HG02870 (cell line): ENCODE measurements around the gene MRAS.

Experiments used
- ATAC-seq: cut with Tn5 transposase; IDR thresholded peaks from one replicate; pipeline ENCODE4 v1.9.1; 2021; ENCODE audit warnings: mild to moderate bottlenecking, moderate library complexity; ENCODE audit not compliant: unreplicated experiment

Gene MRAS

DNA sequence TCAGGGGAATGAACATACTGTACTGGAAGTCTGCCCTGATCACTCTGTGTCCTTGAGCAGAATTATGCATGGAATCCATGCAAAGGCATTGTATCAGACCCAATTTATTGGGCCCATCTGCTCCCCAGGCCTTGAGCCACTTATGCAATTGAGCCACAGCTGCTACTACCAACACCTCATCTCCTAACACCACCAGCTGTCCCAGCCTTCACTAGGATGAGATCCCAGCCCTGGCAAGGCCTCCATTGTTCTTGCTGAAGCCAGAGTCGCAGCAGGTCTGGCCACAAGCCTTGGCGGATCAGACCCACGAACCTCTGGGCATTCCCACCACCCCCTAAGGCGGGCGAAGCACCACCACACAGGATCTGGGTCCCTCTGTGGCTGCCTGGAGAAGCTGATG, 9.6 kb upstream of the MRAS start:
- ATAC-seq = no peak

DNA sequence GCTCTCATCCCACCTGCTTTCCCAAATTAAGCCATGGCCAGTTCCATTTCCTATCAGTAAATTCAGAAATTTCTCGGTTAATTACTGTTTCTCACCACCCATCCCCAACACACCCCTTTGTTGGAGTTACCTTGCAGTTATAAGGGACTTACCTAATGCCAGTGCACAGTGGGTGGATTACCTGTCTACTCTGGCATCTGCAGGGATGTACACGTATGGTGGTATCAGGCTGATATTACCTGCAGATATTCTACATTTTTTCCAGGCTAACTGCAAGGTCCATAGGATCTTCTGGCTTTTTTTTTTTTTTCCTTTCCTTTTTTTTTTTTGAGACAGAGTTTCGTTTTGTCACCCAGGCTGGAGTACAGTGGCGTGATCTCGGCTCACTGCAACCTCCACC, 7.9 kb upstream of the MRAS start:
- no peak for ATAC-seq

DNA sequence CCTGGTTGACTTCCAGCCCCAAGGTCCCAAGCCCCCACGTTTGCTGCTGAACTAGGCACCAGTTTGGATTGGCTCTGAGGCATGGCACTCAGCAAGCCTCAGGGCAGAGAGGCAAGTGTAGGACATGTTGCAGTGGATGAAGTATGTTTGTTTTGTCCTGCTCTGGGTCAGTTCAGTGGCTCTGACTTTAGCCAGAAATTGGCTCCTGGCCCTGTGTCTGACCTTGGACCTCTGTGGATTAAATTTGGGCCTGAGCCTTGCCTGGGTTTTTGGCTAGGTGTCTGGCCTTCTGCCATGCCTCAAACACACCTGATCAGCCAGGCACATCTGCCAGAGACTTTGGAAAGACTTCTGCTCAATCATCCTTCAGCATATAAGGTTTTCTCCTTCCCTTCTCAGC, 3.6 kb upstream of the MRAS start:
- ATAC-seq = no peak

DNA sequence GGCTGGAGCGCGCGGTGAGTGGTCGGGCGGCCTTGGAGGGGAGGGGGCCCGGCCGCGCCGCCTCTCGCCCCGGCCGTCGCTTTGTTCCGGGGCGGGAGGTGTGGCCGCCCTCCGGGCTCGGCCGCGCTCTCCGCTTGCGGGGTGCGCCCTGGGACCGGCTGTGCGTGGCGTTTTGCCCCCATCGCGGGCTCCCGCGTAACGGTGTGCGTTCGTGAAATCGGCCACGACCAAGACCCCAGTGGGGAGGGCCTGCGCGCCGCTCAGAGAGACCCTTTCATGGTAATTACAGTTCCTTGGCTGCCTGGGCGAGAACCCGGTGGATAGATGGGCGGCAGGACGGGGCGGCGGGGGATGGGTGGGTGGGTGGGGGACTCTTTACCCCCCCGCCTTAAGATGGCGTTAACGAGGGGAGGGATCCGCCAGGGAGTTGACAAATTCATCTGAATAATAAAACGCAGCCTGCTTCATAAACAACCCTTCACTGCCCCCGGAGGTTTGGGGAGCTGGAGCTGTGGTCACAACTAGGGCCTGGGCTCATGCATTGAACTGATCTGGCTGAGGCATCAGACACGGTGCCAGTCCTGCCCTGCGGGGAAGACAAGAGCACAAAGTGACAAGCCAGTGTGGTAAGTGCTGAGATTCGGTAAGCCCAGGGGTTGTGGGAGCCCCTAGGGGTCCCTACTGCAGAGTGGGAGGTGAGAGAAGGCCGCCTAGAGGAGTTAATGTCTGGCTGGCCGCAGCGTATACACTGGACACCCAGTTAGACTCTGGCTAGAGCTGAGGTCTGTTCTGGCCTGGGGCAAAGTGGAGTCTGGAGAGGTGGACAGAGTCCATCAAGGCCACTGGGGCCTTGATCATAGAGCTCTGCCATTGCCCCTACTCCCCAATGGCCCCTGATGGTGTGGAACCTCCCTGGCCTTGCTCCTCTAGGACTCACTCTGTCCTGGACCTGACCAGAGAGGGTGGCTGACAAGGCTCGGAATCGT, 668 bp downstream of the MRAS start:
- ATAC-seq = no peak

DNA sequence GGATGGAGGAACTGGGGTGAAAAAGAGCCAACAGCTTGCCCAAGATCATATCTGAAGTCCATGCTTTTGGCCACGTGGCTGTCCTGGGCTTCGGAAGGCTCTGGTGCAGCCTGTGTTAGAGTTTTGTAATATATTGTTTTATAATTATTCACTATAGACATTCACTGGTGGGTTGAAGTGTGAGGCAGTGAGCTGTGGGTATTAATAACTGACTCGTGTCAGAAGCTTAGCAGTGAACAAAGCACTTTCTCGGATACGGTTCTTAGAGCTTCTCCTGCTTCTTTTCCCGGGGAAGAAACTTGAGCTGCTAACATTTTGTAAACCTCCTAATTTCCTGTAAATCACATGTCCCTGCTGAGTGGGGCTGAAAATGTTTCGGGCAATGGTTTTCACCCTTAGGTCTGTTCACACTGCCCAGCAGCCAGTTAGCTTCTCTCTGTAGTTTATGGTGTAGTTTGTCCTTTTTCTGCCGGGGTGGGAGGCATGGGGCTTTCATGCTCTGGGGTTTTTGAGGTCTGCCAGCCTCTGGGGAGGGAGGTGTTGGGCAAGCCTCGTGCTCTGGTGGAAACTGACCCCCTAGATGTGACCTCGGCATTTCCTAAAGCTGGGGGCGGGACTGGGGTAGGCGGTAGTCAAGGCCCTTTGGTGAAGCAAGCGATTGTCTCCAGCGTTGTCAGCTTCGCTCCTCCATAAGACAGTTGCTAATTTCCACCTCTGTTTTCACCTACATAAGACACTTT, 1.7 kb downstream of the MRAS start:
- ATAC-seq = no peak

DNA sequence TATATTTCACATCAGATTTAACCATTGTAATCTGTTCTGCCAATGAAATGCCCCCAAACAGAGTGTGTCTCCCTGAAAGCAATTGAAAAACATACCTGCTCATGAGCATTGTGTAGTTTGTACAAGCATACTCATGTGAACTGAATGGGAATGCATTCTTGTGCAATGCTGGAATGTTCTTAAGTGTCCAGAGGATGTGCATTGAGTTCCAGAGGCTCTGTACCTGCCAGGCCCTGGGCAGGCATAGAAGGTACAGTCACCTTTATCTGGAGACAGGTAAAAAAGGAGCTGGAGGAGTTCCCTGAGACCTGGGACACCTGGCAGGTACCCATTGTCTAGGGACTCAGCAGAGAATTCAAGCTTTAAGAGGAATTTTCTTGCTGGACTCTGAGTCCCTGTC, 2.8 kb downstream of the MRAS start:
- ATAC-seq = no peak

DNA sequence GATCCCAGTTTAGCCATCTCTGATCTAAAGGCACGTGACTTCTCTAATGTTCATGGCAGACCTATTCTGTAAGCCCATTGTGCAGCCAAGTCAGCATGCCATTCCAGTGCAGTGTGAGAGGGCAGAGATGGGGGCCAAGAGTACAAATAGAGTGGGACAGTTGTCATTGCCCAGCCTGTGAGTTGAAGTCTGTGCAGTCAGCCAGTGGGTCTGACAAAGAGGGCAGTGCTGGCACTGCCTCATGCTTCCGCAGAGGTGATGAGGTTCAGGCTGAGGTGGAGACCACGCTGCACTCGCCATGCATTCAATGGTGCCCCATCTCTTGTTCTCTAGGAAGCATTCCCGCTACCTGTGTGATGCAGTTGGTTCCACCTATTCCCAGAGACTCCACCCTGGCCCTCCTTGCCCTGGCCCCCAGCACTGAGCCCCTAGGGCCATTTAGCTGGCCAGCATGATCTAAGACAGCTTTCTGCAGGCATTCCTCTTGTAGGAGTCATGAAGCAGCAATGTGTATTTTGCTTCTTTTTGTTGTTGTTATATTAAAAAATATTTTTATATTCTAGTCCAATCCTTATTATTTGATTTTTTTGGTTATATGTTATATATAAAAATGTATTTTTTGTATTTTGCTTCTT, 3.7 kb downstream of the MRAS start:
- no peak for ATAC-seq

DNA sequence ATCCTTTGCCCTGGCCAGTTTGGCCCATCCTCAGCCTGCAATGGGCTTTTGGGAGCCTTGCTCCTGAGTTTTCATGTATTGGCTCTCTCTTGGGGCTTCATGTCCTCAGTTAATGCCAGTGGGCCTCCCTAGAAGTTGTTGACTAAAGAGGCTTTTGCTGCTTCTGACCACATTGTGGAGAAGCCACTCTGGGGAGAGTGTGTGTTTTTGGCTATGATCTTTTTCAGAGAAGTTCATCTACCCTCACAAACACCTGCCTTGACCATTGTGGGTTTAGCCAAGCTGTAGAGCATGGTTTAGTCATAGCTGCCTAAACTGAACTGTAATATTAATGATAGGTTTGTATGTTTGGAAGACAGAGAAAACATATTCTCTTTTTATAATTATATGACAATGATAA, 6.0 kb downstream of the MRAS start:
- ATAC-seq = no peak

DNA sequence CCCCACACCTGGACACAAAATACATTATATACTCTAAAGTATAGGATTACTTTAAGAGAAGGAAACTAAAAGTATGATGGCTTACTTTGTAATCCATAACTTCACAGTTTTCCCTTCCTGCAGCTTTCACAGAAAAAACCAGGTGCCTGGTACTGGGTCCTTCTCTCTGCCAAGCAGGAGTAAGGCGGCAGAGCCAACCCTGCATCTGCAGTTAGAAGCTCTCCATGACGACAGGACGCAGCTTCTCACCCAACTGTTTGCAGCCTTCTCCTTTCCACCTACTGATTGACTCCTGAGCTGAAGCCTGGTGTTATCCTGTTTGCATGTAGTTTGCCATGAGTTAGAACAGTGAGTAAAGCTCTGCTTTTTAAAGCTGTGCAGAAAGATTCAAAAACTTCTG, 6.7 kb downstream of the MRAS start:
- no peak for ATAC-seq

DNA sequence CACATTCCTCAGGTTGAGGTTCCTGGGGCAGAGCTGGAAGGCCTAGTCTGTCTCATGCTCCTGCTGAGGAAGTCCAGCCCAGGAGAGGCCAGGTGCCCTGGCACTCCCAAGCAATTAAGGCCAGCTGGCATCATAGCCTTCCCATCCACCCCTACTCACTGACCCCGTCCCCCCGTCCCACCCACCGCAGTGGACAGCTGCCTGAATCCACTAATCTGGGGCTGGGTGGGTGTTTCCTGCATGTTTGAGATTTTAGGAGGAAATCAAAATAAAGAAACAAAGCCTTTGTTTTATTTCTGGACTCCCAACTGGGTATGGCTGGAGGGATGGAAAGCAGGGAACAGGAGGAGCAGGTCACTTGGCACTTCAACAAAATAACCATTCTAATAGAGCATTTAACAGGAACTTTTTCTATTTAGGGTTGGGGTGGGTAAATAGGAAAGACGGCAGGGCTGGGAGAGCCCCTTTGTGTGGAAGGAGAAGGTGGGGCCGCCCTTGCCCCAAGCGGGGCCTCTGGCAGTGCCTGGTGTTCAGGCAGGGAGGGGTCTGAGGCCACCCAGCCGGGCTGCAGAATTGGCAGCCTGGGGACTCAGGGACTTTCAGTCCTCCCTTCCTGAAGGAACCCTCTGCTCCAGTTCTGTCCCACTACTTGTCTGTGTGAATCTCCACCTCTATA, 8.5 kb downstream of the MRAS start:
- ATAC-seq = no peak

DNA sequence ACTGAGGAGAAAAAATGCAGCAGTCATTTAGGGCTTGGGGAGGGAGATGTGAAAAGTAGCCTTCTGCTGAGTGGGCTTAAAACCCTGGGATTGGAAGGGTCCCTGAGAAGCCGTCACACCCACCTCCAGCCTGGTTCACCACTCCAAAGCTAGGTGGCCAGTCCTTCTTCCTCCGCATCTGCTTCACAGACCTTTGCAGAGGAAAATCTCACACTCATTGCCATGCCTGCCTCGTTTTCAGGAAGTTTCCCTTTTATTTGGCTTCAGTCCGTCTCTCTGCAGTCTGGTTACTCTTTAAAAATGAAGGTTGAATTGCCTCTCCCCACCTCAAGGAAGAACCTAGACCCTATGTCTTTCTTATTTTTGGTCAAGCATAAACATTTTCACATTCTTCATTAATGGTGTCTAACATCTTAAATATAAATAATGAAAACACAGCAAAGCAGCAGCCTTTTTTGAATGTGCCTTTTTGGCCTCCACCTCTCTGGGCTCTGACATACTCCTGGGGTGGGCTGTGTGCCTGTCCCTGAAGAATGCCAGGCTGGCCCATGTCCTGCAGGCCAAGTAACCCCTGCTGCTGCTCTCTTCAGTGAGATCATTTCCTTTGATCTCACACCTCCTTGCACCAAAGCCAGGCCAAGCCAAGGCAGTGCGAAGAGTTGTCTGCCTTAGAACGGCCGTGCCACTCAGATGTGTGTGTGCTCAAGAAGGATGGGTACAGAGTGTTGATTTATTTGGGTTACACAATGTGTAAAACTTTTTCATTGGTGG, 11.0 kb downstream of the MRAS start:
- ATAC-seq = no peak

DNA sequence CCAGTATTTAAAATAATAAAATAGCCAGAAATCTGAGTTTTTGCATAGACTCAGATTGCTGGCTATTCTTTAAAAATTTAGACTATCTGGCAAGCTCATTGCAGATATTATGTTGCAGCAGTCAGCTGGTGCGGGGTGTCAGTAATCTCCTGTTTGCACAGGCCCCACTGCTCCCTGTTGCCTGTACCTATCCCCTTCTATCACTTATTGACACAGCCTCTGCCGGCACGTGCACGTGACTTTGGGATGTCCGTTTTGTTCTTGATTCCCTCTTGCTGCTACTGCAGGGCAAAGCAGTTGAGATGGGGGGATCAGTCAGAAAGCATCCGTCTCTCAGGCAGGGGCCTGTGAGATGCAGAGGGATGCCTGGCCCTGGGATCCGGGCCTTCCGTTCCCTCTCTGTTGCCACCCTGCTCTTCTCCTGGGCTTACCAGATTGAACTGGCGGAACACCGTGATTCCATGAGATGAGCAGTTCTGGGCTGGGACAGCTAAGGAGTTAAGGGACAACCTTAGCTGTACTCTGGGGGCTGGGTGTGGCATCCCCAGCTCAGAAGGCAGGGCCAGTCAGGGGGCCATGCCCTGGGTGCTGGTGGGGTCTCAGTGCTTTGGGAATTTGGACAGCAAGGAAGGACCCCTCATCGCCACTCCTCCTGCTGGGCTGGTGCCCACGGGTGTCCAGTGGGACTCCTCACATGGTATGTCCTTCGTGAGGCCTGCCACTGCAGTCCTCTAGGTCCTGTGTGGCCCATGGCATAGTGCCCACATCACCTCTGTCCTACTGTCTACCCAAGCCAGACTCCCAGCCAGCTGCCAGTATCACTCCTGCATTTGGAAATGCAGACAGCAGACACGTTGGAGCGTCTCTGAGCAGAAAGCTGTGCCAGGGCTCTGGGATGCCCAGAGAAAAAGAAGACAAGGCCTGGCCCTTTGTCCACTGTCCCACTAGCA, 11.8 kb downstream of the MRAS start:
- ATAC-seq = no peak

DNA sequence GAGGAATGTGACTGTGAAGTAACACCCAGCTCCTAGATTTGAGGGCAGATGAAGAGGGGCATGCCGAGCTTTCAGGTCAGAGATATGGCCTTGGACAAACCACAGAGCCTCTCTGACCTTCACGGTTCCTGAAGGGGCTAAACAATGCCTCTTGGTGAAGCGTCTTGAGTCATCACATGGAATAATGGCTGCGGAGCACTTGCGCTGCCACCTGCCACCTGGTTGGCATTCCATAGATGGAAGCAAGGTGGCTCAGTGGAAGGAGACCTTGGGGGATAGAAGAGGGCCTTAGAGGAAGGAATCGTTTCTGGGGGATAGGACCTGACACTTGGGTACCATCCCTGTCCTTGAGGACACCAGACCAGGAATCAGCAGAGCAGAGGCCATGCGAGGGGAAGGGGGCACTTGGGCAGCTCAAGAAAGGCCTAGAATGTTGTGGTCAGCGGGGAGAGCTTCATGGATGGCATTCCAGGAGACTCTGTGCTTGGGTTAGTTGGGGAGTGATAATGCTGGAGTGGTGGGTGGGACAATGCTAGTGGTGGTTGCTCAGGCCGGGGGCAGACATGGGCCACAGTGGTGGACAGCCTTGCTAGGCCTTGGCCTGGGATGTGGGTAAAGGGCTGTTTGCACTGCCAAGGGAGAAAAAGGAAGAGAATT, 12.6 kb downstream of the MRAS start:
- ATAC-seq = no peak

DNA sequence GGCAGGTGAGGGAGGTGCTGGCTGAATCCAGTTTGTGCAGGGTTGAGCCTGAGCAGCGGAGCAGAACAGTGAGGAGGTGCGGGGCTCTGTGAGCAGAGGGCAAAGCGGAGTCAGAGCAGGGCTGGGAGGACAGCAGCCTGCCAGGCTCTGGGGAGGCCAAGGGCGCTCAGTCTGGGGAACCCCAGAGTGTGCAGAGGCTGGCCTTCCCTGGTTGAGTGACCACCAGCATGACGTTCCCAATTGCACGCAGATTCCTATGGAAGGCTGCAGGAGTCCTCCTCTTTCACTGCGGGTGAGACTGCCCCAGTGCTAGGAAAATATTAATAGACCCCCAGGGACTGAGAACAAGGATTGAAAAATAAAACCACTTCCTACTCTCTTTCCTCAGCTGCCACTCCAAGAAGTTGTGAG, 13.2 kb downstream of the MRAS start:
- ATAC-seq = no peak

DNA sequence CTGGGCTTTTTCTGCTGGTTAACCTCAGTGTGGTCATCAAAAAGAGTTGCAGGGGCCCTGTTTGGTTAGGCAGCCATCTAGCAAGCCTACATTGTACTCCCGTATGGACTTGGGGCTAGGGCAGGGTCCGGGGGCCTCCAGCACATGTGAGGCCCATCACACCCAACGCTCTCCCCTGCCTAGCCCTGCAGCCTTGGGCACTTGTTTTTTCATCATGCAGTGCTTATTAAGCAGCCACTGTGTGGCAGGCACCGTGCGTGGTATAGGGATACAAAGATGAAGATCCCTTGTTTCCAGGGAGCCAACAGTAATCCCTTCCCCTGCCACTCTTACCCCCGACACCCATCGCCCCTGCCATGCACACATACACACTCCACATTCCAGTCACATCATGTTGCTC, 14.2 kb downstream of the MRAS start:
- ATAC-seq = no peak

DNA sequence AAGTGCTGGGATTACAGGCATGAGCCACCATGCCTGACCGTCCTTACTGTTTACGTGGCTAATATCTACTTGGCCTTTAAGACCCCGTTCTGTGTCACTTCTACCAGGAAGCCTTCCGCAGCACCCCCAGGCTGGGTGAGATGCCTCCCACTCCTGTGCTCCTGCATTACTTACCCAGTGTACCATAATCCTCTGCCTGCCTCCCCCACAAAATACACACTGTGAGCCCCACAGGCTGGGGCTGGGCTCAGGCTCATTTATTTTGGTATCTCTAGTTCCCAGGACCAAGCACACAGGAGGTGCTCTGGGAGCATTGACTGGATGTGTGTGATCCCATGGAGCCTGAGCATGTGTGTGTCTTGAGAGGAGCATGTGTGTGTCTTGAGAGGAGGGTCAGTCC, 14.9 kb downstream of the MRAS start:
- no peak for ATAC-seq

DNA sequence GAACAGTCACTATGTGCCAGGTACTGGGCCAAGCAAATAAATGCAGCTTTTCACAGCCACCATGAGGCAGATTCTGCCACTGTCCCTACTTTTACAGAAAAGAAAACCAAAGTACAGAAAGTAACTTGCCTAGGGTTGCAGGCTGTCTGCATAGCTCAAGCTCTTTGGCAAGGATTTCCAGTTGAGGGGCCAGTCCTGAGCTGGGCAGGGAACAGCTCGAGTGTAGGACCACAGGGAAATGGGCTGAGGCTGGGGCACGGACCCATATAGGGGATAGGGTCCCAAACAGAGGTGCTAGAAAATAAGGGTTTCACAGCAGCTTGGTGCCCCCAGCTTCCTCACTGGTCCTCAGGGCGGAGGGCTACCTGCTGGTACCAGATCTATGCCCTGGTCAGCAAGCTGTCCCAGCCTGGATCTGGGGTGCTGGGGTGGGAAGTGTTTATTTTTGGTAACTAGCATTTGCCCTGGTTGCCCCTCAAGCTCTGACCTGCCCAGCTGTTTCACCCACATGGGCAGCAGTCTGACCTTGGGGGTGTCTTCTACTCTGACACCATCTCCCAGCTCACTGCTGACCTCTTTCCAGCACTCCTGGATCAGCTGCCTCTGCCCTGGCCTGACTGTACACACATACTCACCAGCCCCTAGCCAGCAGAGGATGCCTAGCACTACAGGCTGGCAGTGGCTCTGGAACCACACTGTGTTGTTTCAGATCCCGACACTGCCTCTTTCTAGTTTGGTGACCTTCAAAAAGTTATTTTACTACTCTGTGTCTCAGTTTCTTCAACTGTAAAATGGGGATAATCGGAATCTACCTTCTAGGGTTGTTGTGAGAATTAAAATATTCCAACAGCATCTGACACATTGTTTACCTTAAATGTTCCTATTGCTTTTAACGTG, 16.2 kb downstream of the MRAS start:
- no peak for ATAC-seq

DNA sequence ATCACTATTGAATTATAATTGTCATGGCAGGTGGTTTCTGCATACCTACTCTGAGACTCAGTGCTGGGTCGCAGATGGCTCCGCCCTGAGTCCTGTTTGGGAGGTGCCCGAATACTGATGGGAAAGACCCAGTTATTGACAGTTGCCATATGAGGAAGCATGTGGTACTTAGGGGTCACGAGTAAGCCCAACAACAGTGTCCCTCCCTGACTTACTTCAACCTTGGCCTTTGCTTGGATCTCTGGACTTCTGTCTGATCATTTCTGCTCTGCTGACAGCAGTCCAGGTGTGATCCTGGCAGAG, 16.8 kb downstream of the MRAS start:
- ATAC-seq = no peak
